GM18519 (cell line): Measurements from ENCODE around the gene DEPDC5.
"Not testable (repeated sequence)": the region's sequence is repeated elsewhere in the genome, so short reads cannot be mapped to it uniquely, and the experiment has no call there.

ENCODE experiments used
- ATAC-seq: cut with Tn5 transposase; IDR thresholded peaks from one replicate; pipeline ENCODE4 v1.9.1; 2021; ENCODE audit warnings: mild to moderate bottlenecking, moderate library complexity; ENCODE audit not compliant: unreplicated experiment, low FRiP score

DEPDC5 gene

DNA sequence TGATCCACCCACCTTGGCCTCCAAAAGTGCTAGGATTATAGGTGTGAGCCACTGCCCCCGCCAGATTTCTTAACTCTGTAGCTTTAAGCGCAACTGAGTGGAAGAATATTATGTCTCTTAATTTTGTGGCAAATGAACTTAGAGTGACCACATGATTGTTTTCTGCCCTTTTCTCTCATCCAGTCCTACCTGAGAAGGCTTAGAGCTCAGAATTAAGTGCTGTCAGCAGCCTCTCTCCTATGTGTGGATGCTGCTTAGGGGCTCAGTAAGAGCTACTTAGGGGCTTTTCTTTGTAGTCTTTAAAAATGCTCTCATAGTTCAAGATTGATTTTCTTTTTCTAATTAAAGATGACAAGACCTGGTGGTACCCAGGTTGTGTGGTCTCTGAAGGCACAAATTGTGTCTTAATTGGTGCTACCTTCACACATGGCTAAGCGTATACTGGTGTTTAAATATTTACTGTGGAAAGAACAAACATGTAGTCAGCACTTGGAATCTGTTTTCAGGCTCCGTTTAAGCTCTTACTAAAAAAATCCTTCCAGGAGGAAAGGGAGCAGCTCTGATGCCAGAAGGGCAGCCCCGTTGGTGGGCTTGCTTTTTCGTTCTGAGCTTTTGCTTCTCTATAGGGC lies 59.3 kb downstream of the DEPDC5 start:
- no peak for ATAC-seq

DNA sequence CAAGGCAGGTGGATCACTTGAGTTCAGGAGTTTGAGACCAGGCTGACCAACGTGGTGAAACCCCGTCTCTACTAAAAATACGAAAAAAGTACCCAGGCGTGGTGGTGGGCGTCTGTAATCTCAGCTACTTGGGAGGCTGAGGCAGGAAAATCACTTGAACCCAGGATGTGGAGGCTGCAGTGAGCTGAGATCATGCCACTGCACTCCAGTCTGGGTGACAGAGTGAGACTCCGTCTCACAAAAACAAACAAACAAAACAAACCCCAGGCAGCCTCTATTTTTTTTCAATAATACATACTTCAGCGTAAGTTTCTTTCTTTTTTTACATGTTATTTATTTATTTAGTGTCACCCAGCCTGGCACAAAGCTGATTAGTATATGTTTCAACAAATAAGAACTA lies 60.1 kb downstream of the DEPDC5 start:
- ATAC-seq, result not testable (repeated sequence)

DNA sequence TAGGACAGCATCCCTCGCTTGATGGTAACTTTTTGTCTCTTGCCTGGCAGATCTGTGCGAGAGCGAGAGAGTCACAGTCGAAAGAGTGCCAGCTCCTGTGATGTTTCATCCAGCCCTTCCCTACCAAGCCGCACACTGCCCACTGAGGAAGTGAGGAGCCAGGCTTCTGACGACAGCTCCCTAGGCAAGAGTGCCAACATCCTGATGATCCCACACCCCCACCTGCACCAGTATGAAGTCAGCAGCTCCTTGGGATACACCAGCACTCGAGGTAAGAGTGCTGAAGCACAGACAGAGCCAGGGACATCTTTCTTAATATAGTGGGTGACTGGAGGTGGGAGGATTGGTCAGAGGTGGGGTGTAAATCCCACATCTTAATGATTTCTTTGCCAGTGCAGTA lies 61.1 kb downstream of the DEPDC5 start:
- no peak for ATAC-seq

DNA sequence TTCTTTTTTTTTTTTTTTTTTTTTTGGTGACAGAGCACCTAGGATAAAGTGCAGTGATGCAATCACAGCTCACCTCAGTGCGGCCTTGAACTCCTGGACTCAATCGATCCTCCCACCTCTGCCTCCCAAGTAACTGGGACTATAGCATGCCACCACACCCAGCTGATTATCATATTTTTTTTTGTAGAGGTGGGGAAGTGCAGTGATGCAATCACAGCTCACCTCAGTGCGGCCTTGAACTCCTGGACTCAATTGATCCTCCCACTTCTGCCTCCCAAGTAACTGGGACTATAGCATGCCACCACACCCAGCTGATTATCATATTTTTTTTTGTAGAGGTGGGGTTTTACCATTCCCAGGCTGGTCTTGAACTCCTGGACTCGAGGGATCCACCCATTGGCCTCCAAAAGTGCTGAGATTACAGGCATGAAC lies 61.6 kb downstream of the DEPDC5 start:
- not testable (repeated sequence) for ATAC-seq

DNA sequence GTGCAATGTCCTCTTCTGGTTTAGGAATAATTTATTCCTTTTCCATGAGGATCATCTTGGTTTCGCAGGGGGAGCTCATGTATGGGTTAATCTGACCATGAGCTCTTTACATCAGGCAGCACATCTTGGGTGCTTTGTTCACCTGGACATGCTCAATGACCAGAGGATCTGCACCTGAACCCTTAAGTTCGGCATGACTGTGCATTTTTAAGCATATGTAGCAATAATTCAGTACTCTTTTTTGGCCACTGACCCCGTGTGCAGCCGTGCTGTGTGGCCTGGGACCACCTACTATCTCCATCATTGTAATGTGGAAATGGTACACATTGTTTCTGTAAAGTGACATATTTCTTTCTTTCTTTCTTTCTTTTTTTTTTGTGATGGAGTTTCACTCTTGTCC lies 62.9 kb downstream of the DEPDC5 start:
- no peak for ATAC-seq

DNA sequence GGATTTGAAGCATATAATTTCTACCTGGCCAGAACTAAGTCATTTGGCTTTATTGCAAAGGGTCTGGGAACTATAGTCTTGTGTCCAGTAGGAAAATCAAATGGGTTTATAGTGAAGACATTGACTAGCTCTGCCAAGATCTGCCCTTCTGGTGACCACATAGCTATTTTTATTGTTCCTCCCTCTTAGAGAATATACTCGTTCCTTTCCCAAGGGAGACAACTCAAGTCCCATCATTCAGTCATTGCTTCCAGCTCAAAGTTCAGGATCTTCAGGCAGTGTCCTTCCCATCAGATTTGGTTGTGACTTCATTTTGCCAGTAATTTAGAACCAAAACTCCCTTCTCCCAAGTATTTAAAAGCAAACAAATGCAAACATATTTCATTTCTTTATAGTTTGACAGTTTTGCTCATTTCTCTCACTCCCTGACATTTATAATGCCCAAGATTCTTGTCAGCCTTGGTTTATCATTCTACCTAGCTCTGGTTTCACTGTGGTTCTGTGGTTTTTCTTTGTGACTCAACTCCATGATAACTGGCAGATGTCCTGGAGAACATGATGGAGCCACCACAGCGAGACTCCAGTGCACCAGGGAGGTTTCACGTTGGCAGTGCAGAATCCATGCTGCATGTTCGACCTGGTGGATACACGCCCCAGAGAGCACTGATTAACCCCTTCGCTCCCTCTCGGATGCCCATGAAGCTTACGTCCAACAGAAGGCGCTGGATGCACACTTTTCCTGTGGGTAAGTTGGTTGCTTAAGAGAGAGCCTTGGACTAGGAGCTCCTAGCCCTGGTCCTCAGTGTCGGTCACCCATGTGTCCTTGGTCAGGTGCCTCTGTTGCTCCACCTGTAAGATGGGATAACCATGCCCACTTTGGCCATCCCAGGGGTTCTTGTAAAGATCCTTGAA lies 64.9 kb downstream of the DEPDC5 start:
- ATAC-seq, result no peak

DNA sequence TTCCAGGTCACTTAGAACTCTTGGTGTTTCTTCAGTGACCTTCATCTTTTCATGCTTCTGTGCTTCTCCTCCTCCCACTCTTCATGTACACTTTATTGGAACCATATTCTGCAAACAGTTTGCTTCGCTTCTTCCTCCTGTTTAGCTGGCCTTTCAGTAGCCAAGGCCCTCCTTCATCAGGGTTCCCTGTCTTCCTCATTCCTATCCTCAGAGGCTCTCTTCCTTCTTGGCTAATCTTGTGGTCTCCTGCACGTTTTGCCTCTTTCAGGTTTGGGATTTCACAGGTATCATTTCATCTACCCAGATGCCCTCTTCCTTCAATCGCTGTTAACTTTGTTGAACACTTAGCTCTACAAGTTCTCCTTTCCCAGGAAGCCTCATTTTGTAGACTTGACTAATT lies 66.8 kb downstream of the DEPDC5 start:
- no peak for ATAC-seq

DNA sequence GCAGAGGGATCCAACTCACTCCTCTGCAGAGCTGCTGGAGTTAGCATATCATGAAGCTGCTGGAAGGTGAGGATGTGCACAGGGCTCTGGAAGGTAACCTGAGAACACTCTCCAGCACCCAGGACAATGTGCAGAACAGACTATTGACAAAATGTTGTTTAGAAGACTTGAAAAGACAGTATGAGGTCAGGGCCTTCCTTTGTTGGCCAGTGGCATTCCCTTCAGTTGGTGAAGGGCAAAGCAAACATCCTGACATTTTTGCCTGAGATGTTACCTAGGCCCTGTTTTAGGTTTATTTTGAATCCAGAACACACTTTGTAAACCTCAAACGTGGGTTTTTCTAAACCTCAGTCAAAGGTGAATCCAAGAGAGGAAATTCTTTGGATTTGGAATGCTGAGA lies 67.8 kb downstream of the DEPDC5 start:
- no peak for ATAC-seq

DNA sequence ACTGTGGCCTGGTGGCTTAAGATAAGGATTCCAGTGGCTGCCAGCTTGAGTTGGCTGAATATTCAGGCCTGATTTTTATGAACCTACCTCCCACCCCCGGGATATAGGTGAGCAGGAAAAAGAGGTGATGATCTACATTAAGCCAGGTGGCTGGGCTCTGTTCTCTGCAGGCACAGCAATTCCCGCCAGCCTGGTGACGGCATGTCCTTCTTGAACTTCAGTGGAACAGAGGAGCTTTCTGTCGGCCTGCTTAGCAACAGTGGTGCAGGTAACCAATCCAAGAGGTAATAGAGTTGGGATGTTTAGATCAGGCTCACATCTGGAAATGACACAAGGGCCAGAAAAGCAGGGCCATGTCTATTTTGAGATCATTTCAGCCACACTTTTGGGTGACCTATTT lies 68.7 kb downstream of the DEPDC5 start:
- no peak for ATAC-seq

DNA sequence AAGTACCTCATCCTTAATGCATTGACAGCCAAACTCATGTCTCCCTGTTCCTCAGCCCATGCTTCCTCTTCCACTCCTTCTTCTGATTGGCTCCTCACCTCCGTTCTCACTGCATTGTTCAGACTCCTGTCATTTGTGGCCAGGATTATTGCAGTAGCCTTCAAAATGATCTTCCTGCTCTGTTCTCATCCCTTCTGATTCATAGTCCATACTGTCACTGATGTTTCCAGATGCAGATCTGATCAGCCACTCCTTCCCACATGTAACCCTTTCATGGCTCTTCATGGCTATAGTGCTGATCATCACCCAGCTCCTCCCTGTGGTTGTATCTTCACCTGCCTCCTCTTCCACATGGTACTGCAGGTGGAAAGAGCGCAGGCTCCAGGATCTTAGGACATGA lies 71.7 kb downstream of the DEPDC5 start:
- no peak for ATAC-seq

DNA sequence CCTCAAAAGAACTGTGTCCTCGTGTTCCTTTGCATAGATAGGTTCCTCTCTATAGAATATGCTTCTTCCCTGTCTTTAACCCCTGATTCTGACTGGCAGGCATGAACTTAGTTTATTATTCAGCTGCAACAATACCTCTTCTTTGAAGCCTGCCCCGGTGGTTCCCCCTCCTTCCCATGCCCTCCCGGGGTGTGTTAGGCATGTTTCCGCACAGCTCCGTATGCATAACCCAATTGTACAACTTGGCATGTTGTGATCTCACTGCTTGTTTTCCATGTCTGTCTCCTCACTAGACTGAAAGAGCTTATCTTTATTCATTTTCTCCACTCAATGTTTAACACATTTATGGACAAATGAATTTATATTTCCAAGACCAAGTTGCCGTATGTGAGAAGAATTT lies 72.6 kb downstream of the DEPDC5 start:
- ATAC-seq, result no peak

DNA sequence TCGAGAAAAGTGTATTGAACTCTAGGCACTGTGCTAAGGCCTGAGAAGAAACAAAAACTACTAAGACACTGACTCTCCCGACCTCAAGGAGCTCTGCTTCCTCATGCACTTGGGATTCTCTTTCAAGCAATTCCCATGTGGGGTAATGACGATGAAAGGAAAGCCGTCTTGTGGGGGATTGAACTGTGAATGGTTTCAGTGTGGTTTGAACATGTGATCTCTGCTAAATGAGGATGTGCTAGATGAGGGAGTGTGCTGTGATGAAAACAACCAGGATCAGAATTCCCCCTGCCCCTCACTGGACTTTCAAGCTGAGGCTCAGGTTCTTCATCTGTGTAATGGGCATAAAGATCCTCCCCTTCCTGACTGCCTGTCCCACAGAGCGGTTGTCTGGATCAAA lies 74.9 kb downstream of the DEPDC5 start:
- no peak for ATAC-seq

DNA sequence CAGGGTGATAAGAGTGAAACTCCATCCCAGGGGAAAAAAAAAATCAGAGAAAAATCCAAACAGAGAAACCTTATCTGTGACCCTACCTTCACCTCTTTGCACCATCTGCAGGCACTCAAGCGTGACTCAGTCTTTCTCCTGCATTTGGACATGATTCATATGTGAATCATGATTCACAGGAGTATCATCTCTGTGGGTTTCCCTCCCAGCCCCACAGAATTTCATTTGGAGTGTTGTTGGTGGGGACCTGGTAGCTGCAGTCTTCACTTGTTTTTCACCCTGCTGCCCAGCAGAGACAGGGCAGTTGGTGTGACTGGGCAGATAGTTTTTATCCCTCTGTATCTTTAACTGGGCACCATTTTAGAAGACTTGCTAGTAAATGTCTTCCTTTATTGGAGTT lies 75.7 kb downstream of the DEPDC5 start:
- no peak for ATAC-seq

DNA sequence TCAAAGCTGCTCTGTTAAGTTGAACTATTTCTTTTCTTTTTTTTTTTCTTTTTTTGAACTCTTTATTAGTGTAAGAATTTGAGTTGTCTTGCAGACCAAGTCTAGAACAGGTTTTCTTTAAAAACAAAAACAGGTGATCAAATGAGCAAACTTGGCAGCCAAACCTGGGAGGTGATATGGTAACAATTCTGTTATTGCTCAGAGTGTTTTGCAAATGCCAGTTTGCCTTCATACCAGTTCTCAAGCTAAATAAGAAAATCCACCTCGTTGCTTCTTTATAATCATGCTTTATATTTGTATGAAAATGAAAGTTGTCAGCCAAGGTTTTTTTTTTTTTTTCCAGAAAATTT lies 76.9 kb downstream of the DEPDC5 start:
- ATAC-seq, result no peak

DNA sequence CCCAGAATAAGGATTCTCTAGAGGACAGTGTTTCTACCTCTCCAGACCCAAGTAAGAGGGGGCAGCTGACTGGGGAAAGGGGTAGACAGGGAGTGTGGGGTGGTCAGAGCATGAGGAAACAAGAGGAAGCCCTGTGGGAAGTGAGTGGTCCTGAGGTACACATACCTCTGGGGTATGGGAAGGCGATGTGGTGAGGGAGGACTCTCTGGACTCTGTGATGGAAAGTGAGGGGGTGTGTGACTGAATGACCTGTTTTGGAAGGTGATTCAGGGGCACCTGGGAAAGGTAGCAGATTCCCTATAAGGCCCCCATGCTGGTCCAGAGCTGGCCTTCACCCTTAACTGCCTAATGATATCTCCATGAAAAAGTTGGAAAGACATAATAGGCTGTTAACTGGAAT lies 80.1 kb downstream of the DEPDC5 start:
- ATAC-seq, result no peak

DNA sequence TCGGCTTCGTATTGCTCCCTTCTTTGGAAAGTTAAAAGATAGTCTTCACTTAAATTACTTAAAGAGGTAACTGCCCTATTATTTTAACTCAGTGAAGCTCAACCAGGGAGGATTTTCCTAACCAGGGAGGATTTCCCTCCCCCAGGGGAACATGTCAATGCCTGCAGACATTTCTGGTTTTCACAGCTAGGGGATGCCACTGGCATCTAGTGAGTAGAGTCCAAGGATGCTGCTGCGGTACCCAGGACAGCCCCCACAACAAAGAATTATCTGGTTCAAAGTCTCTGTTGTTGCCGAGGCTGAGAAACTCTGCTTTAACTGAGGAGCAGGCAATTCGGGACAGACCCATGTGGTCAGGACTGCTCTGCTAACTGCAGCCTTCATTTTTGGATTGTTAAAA lies 82.2 kb downstream of the DEPDC5 start:
- ATAC-seq, result no peak

DNA sequence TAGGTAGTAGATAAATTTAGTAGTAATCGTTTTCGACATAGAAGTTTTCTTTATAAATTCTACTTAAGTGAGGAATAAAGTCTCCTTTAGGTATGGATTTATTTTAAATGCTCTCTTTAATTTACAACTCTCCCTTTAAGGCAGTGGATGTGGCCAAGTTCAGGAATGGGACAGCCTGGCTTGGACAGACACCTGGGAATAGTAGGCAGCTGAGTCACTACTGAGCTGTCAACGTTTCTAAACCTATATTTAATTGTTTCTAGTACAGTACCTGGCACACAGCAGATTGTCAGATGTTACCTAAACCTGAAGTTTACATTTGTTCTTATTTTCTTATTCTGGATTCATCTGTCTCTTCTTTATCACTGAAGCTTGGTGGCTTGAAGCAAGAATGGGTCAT lies 85.1 kb downstream of the DEPDC5 start:
- no peak for ATAC-seq

DNA sequence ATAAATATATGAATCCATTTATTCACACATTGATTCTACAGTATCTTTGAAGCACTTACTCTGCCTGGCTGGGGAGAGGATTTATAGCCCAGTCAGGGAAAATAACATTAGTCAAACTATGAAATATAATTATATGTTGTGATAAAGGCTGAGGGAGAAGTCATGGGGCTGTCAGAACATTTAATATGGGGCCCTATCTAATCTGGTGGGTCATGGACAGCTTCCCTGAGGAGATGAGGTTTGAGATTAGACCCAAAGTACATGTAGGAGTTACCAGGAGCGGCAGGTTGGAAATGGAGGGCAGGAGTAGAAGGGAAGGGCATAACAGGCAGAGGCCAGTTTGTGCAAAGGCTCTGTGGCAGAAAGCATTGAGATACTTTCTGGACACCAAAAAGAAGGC lies 86.2 kb downstream of the DEPDC5 start:
- no peak for ATAC-seq

DNA sequence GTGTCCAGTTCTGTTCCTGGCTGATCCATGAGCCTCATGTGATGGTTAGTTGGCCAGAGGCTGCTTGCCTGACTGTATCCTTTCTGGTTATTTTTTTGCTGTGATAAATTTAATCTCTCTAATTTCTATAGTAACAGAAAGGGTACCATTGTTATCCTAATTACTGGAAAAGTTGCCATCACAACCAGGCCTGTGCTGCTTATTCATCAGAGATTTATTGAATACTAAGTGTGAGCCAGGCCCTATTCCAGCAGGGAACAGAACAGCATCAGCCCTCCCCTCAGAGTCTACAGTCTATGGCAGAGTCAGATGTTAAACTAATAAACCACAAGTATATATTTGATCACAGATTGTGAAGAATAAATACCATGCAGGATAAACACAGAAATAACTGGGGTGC lies 86.8 kb downstream of the DEPDC5 start:
- ATAC-seq, result no peak

DNA sequence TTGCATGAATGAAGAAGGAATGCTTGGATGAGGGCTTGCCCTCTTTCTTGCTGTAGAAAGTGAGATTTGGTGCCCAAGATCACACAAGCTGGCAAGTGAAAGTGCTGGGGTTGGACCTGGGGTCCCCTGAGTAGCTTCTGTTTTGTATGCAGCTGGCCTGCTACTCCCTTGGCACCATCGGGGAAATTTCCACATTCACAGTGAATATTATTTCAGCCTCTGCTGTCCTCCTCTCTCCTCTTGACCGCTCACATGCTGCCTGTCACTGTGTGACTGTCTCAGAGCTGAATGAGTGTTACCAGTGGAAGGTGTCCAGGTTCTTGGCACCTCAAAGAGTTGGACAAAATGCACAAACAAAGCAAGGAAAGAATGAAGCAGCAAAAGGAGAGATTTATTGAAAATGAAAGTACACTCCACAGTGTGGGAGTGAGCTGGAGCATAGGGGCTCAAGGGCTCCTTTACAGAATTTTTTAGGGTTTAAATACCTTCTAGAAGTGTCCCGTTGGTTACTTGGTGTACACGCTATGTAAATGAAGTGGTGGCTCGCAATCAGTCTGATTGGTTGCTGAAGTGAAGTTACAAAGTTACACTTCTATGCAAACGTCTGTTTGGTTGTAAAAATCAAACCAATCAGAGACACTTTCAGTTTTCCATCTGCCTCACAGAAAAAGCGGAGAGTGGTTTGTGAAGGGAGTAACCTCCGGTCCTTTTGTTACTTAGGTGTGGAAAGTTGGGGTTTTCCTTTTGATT lies 87.4 kb downstream of the DEPDC5 start:
- ATAC-seq, result no peak

DNA sequence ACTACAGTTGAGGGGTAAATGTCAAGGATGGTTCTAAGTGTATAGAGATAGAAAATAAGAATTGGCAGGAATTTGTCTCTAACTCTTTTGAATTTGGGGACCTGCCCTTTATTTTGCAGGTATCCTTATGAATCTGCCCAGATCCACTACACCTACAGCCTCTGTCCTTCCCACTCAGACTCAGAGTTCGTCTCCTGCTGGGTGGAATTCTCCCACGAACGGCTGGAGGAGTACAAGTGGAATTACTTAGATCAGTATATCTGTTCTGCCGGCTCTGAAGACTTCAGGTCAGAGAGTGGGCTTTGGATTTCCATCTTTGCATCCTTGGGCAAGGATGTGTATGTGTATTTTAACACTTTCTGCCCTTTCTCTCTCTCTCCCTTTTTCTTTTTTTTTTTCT lies 89.7 kb downstream of the DEPDC5 start:
- ATAC-seq, result no peak

DNA sequence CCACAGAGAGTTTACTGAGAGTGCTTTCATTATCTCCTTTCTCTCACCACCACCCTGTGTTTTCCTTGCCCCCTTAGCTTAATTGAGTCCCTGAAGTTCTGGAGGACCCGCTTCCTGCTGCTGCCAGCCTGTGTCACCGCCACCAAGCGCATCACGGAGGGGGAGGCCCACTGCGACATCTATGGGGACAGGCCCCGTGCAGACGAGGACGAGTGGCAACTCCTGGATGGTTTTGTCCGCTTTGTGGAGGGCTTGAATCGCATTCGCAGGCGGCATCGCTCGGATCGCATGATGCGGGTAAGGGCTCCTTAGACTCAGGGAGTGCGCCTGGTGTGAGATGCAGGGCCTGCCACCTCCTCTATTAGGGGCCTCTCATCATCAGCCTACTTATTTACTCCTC lies 91.1 kb downstream of the DEPDC5 start:
- no peak for ATAC-seq
